GM19099 (cell line): ENCODE data around the gene CYP2S1.

Source experiments
- POLR2A ChIP-seq: IDR thresholded peaks from 3 replicates; pipeline ENCODE4 v1.6.1; 2011; ENCODE audit warnings: low read depth; ENCODE audit not compliant: insufficient read length; ENCODE audit errors: extremely low read depth

The CYP2S1 gene

GRCh38 chr19:41187884-41188279, 5.1 kb upstream of the CYP2S1 start:
- no peak for TF ChIP-seq POLR2A

DNA sequence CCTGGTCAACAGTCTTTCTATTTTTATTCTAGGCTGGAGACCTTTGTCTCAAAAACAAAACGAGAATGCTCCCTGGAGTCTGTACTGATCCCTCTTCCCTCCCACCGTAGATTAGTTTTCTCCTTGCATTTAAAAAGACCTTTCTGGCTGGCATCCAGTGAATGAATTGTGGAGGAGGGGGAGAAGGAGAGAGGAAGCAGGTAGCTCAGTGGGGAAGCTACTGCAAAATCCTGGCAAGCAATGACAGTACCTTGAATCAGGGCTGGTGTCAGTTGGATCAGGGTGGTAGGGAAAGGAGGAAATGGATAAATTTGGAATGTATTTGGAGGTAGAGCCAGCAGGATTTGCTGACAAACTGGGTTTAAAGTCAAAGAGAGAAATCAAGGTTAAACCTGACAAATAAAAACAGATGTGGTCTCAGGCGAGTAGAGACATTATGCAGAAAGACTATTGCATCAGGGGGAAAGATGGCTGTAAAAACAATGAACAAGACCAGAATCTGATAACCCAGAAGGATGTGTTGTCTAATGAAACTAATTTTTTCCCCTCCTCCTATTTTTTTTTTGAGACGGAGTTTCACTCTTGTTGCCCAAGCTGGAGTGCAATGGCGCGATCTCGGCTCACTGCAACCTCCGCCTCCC, 3.5 kb upstream of the CYP2S1 start:
- TF ChIP-seq POLR2A, result no peak

- no peak for TF ChIP-seq POLR2A
Measured at GRCh38 chr19:41193430-41194156, 574 bp downstream of the CYP2S1 start.

- TF ChIP-seq POLR2A, result no peak
Measured at GRCh38 chr19:41194157-41194552, 1.1 kb downstream of the CYP2S1 start.

DNA sequence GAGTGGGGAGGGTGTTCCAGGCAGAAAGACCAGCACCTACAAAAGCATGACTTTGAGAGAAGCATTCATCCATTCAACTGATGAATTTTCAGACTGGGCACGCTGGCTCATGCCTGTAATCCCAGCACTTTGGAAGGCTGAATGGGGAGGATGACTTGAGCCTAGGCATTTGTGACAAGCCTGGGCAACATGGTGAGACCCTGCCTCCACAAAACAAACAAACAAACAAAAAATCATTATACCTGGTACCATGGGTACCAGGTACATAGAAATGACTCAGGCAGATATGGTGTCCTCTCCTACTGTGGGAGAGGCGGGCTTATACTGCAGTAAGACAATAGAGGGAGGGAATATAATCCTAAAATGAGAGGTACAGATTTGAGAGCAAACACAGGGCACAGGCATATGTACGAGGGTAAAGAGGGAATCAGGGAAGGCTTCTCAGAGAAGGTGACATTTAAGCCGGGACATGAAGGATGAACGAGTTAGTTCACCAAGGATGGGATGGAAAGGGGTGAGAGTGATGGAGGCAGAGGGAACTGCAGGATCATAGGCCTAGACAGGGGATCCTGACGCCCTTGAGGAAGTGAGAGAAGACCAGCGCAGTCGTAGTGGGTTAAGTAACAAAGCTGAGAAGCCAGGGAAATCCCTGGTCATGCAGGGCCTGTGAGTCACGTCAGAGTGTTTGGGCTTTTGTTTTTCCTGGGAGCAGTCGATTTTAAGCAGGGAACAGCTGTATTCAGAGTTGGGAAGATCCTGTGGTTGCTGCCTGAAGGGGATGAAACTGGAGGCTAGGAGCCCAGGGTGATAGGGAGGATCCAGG, 2.9 kb downstream of the CYP2S1 start:
- no peak for TF ChIP-seq POLR2A

- no peak for TF ChIP-seq POLR2A
Measured at GRCh38 chr19:41198559-41198958, 5.5 kb downstream of the CYP2S1 start.

DNA sequence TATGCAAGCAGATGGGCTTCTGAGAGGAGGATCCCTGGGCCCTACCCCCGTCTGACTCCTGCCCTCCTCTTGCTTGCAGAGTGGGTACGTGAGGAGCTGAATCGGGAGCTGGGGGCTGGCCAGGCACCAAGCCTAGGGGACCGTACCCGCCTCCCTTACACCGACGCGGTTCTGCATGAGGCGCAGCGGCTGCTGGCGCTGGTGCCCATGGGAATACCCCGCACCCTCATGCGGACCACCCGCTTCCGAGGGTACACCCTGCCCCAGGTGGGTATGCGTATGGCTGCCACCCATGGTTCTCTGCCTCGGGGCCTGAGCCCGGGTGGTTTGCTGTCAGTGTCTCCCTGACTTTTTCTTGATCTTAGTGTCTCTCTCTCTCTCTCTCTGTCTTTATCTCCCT, 10.4 kb downstream of the CYP2S1 start:
- no peak for TF ChIP-seq POLR2A

DNA sequence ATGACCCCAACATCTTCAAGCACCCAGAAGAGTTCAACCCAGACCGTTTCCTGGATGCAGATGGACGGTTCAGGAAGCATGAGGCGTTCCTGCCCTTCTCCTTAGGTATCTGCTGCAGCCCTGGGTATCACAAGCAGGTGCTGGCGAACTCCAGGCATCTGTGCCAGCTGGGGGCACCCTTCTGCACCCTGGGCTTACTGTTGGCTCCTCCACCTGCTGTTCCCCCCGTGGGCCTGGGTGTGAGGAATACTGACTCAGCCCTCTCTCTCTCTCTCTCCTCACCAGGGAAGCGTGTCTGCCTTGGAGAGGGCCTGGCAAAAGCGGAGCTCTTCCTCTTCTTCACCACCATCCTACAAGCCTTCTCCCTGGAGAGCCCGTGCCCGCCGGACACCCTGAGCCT, 13.0 kb downstream of the CYP2S1 start:
- TF ChIP-seq POLR2A, result no peak

GRCh38 chr19:41206456-41206855, 13.4 kb downstream of the CYP2S1 start:
- TF ChIP-seq POLR2A, result no peak

DNA sequence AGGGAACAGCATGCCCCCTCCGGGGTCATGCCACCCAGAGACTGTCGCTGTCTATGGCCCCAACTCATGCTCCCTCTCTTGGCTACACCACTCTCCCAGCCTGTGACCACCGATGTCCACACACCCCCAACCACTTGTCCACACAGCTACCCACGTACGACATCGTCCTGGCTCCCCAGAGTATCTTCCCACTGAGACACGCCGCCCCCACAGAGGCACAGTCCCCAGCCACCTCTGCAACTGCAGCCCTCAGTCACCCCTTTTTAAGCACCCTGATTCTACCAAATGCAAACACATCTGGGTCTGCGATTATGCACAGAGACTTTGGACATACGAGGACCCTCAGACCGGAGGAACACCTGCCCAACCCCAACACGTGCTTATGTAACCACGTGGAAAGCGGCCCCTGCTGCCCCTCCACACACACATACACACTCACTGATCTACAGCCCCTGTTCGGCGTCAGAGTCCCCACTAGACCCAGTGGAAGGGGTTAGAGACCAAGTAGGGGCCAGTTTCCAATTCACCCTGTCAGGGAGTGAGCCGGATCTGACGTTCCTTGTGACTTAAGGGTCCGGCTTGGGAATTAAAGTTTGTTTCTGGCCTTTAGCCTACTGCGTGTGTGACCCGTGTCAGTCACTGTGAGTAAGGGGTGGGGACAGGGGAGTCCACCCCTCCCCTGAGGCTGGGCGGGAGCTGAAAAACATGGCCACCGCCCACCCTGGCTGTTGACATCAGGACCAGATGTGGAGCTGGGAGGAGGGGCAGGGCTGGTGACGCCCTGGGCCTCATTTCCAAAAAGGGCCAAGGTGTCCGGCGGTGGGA, 14.1 kb downstream of the CYP2S1 start:
- no peak for TF ChIP-seq POLR2A

DNA sequence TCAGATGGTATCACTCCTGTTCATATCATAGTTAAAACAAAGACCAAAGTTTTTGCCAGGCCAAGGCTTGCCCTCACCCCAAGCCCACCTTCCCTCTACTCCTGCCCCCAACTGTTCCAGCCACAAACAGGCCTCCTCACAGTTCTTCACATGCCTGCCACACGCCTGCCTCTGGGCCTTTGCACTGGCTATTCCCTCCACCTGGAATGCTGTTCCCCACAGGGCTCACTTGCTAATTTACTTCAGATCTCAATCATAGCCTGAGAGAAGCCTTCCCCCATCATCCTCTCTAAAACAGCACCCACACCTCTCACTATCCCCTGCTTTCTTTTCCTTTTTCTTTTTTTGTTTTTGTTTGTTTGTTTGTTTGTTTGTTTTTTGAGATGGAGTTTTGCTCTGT, 21.1 kb downstream of the CYP2S1 start:
- no peak for TF ChIP-seq POLR2A

DNA sequence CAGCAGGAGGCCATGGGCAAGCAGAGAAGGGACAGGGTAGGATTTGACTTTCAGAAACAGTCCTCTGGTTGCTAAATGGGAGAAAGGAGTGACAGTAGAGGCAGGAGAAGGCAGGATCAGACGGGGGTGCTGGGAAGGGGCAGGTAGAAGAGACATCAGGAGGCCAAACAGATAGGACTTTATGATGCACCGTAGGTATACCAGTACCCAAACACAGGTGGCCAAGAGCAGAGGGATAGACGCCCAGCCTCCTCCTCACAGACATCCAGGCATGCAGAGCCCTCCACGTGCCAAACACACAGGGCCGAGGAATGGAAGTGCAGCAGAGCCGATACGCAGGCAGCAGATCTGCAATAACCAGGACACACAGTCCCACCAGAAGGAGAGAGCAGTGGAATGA, 24.7 kb downstream of the CYP2S1 start:
- TF ChIP-seq POLR2A, result no peak

DNA sequence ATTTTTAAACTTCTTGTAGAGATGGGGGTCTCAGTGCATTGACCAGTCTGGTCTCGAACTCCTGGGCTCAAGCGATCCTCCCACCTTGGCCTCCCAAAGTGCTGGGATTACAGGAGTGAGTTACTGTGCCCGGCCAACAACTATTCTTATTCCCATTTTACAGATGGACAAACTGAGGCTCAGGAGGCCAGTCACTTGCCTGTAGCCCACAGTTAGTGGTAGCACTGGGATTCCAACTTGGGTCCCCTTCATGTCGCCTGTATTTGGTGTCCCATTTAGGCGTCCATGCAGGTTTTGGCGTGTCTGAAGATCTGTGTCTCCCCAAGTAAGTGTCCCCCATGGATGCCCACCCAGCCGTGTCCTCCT, 25.2 kb downstream of the CYP2S1 start:
- no peak for TF ChIP-seq POLR2A

DNA sequence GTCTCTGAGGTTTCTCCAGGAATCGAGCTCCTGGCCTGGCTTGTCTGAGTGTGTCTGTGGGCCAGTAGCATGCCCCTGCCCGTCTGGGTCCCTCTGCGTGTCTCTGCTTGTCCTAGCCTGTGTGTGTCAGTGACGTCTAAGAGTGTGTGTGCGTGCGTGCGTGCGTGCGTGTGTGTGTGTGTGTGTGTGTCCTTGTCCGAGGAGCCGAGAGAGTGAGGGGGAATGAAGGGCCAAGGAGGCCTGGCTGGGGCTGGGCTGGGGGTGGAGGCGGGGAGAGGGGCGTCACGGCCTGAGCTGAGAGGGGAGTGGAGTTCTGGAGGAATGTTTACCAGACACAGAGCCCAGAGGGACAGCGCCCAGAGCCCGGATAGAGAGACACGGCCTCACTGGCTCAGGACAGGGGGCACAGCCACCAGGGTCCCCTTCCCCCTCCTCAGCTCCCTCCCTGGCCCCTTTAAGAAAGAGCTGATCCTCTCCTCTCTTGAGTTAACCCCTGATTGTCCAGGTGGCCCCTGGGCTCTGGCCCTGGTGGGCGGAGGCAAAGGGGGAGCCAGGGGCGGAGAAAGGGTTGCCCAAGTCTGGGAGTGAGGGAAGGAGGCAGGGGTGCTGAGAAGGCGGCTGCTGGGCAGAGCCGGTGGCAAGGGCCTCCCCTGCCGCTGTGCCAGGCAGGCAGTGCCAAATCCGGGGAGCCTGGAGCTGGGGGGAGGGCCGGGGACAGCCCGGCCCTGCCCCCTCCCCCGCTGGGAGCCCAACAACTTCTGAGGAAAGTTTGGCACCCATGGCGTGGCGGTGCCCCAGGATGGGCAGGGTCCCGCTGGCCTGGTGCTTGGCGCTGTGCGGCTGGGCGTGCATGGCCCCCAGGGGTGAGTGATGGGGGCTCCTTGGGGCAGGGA, 25.8 kb downstream of the CYP2S1 start, which contains the start of gene AXL:
TSS of gene AXL (plus strand) at position 609 of the 893 bp plus-strand sequence. CDS start at position 779, 170 bp downstream.
- no peak for TF ChIP-seq POLR2A
